SK-N-SH (cell line): Measurements from ENCODE around the gene MBD2.

Experiments used
- CHD2 ChIP-seq: fragments of 150-350 bp; IDR thresholded peaks from 2 replicates; pipeline ENCODE4 v1.6.1; 2018; ENCODE audit warnings: low read length; ENCODE audit not compliant: partially characterized antibody
- EZH2phosphoT487 ChIP-seq: fragments of 200-600 bp; sonication (generic); IDR thresholded peaks from 2 replicates; pipeline ENCODE4 v1.6.1; 2017; ENCODE audit warnings: low read depth, mixed run types, mild to moderate bottlenecking, antibody characterized with exemption, moderate library complexity, borderline replicate concordance
- GABPA ChIP-seq: IDR thresholded peaks from 2 replicates; pipeline ENCODE4 v1.4.0; 2012; ENCODE audit warnings: low read depth, mild to moderate bottlenecking
- NFIC ChIP-seq: IDR thresholded peaks from 2 replicates; pipeline ENCODE4 v1.4.0; 2012; ENCODE audit warnings: borderline replicate concordance
- POLR2AphosphoS5 ChIP-seq: IDR thresholded peaks from 2 replicates; pipeline ENCODE4 v1.6.1; 2012; ENCODE audit warnings: low read depth, low read length
- RCOR1 ChIP-seq: fragments of 150-350 bp; IDR thresholded peaks from 2 replicates; pipeline ENCODE4 v1.6.1; 2017; ENCODE audit warnings: antibody characterized with exemption, low read length
- RXRA ChIP-seq: IDR thresholded peaks from 2 replicates; pipeline ENCODE4 v1.4.0; 2012; ENCODE audit warnings: low read depth, mild to moderate bottlenecking, borderline replicate concordance
- SMC3 ChIP-seq: IDR thresholded peaks from 2 replicates; pipeline ENCODE4 v1.6.1; 2012; ENCODE audit warnings: low read depth, low read length, improper control_type of control experiment
- TEAD4 ChIP-seq: IDR thresholded peaks from 2 replicates; pipeline ENCODE4 v1.4.0; 2012; ENCODE audit warnings: mild to moderate bottlenecking, borderline replicate concordance; ENCODE audit not compliant: insufficient read depth
- ZBTB33 ChIP-seq: IDR thresholded peaks from 2 replicates; pipeline ENCODE4 v1.4.0; 2012; ENCODE audit warnings: low read depth, borderline replicate concordance
- TF ChIP-seq, protein P1 (sequence below): fragments of 200-600 bp; sonication (generic); IDR thresholded peaks from 2 replicates; pipeline ENCODE4 v1.6.1; 2017; ENCODE audit warnings: antibody characterized with exemption, mild to moderate bottlenecking, moderate library complexity
- TF ChIP-seq, protein P2 (sequence below): IDR thresholded peaks from 2 replicates; pipeline ENCODE4 v1.4.0; 2012; ENCODE audit warnings: low read depth, borderline replicate concordance
- TF ChIP-seq, protein P3 (sequence below): IDR thresholded peaks from 2 replicates; pipeline ENCODE4 v1.4.0; 2012; ENCODE audit warnings: low read depth
- TF ChIP-seq, protein P4 (sequence below): IDR thresholded peaks from 2 replicates; pipeline ENCODE4 v1.6.1; 2012; ENCODE audit warnings: mild to moderate bottlenecking, low read depth, low read length, moderate library complexity

- TF ChIP-seq, protein P1, sequence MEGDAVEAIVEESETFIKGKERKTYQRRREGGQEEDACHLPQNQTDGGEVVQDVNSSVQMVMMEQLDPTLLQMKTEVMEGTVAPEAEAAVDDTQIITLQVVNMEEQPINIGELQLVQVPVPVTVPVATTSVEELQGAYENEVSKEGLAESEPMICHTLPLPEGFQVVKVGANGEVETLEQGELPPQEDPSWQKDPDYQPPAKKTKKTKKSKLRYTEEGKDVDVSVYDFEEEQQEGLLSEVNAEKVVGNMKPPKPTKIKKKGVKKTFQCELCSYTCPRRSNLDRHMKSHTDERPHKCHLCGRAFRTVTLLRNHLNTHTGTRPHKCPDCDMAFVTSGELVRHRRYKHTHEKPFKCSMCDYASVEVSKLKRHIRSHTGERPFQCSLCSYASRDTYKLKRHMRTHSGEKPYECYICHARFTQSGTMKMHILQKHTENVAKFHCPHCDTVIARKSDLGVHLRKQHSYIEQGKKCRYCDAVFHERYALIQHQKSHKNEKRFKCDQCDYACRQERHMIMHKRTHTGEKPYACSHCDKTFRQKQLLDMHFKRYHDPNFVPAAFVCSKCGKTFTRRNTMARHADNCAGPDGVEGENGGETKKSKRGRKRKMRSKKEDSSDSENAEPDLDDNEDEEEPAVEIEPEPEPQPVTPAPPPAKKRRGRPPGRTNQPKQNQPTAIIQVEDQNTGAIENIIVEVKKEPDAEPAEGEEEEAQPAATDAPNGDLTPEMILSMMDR: no peak
- TF ChIP-seq EZH2phosphoT487: no peak
- no peak for TF ChIP-seq NFIC
- no peak for TF ChIP-seq ZBTB33
- no peak for TF ChIP-seq POLR2AphosphoS5
- TF ChIP-seq GABPA: no peak
- TF ChIP-seq SMC3: no peak
- TF ChIP-seq CHD2: no peak
- no peak for TF ChIP-seq RCOR1
- TF ChIP-seq, protein P2, sequence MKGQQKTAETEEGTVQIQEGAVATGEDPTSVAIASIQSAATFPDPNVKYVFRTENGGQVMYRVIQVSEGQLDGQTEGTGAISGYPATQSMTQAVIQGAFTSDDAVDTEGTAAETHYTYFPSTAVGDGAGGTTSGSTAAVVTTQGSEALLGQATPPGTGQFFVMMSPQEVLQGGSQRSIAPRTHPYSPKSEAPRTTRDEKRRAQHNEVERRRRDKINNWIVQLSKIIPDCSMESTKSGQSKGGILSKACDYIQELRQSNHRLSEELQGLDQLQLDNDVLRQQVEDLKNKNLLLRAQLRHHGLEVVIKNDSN: no peak
- TF ChIP-seq RXRA: no peak
- TF ChIP-seq TEAD4: no peak
- TF ChIP-seq, protein P3, sequence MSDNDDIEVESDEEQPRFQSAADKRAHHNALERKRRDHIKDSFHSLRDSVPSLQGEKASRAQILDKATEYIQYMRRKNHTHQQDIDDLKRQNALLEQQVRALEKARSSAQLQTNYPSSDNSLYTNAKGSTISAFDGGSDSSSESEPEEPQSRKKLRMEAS: no peak
- TF ChIP-seq, protein P4, sequence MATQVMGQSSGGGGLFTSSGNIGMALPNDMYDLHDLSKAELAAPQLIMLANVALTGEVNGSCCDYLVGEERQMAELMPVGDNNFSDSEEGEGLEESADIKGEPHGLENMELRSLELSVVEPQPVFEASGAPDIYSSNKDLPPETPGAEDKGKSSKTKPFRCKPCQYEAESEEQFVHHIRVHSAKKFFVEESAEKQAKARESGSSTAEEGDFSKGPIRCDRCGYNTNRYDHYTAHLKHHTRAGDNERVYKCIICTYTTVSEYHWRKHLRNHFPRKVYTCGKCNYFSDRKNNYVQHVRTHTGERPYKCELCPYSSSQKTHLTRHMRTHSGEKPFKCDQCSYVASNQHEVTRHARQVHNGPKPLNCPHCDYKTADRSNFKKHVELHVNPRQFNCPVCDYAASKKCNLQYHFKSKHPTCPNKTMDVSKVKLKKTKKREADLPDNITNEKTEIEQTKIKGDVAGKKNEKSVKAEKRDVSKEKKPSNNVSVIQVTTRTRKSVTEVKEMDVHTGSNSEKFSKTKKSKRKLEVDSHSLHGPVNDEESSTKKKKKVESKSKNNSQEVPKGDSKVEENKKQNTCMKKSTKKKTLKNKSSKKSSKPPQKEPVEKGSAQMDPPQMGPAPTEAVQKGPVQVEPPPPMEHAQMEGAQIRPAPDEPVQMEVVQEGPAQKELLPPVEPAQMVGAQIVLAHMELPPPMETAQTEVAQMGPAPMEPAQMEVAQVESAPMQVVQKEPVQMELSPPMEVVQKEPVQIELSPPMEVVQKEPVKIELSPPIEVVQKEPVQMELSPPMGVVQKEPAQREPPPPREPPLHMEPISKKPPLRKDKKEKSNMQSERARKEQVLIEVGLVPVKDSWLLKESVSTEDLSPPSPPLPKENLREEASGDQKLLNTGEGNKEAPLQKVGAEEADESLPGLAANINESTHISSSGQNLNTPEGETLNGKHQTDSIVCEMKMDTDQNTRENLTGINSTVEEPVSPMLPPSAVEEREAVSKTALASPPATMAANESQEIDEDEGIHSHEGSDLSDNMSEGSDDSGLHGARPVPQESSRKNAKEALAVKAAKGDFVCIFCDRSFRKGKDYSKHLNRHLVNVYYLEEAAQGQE: no peak
These were observed 8.2 kb upstream of the MBD2 start for GRCh38 chr18:54232485-54233227.
